ENCODE results near the gene SFTPA2. TPM values are rescaled to one million over a fixed set of nuclear protein-coding genes. Genes with fewer than 3 reads are reported as not detected.
"Not testable (repeated sequence)": the region's sequence is repeated elsewhere in the genome, so short reads cannot be mapped to it uniquely, and the experiment has no call there.

The SFTPA2 gene
- total RNA-seq, 1 experiment from 2014 or later: 2.8 TPM

DNA sequence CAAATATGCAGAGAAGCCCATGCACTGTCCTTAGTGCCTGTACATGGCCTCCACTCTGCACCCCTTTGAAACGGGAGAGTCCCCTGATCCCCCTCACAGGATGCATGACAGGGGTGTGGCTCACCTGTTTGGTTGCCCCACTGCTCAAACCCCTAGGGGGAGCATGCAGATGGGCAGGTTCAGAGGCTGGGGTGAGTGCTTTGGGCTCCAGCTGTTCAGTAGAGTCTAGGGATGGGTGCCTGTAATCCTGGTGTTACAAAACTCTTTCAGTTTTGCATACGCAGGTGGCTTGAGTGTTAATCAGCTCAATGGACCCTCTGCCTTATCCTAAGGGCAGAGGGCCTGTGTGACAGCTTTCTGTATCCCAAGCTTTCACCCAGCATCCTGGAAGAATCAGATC, 42.7 kb upstream of the SFTPA2 start:
- TF ChIP-seq POLR2AphosphoS5 (IDR thresholded peaks at IDR 0.05; ENCODE audit: low read depth, low read length) (no peak), SIN3A (IDR thresholded peaks at IDR 0.05; ENCODE audit: borderline replicate concordance, insufficient read depth, low read depth, low read length) (no peak), TCF7L2 (IDR thresholded peaks at IDR 0.05; ENCODE audit: low read depth, low read length) (no peak)
- TF ChIP-seq, protein P1, sequence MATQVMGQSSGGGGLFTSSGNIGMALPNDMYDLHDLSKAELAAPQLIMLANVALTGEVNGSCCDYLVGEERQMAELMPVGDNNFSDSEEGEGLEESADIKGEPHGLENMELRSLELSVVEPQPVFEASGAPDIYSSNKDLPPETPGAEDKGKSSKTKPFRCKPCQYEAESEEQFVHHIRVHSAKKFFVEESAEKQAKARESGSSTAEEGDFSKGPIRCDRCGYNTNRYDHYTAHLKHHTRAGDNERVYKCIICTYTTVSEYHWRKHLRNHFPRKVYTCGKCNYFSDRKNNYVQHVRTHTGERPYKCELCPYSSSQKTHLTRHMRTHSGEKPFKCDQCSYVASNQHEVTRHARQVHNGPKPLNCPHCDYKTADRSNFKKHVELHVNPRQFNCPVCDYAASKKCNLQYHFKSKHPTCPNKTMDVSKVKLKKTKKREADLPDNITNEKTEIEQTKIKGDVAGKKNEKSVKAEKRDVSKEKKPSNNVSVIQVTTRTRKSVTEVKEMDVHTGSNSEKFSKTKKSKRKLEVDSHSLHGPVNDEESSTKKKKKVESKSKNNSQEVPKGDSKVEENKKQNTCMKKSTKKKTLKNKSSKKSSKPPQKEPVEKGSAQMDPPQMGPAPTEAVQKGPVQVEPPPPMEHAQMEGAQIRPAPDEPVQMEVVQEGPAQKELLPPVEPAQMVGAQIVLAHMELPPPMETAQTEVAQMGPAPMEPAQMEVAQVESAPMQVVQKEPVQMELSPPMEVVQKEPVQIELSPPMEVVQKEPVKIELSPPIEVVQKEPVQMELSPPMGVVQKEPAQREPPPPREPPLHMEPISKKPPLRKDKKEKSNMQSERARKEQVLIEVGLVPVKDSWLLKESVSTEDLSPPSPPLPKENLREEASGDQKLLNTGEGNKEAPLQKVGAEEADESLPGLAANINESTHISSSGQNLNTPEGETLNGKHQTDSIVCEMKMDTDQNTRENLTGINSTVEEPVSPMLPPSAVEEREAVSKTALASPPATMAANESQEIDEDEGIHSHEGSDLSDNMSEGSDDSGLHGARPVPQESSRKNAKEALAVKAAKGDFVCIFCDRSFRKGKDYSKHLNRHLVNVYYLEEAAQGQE (IDR thresholded peaks at IDR 0.05; ENCODE audit: insufficient read depth in 1 of 2, low read depth in 2 of 2, low read length in 1 of 2): no peak
- TF ChIP-seq, protein P2, sequence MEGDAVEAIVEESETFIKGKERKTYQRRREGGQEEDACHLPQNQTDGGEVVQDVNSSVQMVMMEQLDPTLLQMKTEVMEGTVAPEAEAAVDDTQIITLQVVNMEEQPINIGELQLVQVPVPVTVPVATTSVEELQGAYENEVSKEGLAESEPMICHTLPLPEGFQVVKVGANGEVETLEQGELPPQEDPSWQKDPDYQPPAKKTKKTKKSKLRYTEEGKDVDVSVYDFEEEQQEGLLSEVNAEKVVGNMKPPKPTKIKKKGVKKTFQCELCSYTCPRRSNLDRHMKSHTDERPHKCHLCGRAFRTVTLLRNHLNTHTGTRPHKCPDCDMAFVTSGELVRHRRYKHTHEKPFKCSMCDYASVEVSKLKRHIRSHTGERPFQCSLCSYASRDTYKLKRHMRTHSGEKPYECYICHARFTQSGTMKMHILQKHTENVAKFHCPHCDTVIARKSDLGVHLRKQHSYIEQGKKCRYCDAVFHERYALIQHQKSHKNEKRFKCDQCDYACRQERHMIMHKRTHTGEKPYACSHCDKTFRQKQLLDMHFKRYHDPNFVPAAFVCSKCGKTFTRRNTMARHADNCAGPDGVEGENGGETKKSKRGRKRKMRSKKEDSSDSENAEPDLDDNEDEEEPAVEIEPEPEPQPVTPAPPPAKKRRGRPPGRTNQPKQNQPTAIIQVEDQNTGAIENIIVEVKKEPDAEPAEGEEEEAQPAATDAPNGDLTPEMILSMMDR (IDR thresholded peaks at IDR 0.05): no peak
- H3K4me3 ChIP-seq (ENCODE audit: low read depth in 2 of 2, low read length in 2 of 2): no peak overlapping the region
- peaks cover 4% of the 10 kb centered on the region; the same call in 1 of the 2 replicates for H3K9me3 ChIP-seq (ENCODE audit: control insufficient read depth, insufficient read depth, low read depth, low read length)
- H3K4me1 ChIP-seq (ENCODE audit: control insufficient read depth, insufficient read depth, low read length): no peaks in the 10 kb centered on the region
- no peak overlapping the region for H3K27ac ChIP-seq (ENCODE audit: low read length)
- in situ Hi-C loops (cut with HindIII; ENCODE audit: low pct_unique_long_range_greater_than_20kb, low sequenced_read_pairs) (no loop called here), intact Hi-C loops (cut with micrococcal nuclease; ENCODE audit: unreplicated experiment) (no loop called here)
- ChIA-PET POLR2A (no interaction called here), CTCF (no interaction called here)
- ATAC-seq (no peak), DNase-seq (ENCODE audit: low read depth, low spot score) (no peak)
- peaks cover 9% of the 10 kb centered on the region for H3K27me3 ChIP-seq (ENCODE audit: control insufficient read depth, insufficient read depth, low read length)
- BruUV-seq (replicated peaks): no TSS peak
- no peaks in the 10 kb centered on the region for H3K36me3 ChIP-seq (ENCODE audit: control insufficient read depth, insufficient read depth, low read length)

DNA sequence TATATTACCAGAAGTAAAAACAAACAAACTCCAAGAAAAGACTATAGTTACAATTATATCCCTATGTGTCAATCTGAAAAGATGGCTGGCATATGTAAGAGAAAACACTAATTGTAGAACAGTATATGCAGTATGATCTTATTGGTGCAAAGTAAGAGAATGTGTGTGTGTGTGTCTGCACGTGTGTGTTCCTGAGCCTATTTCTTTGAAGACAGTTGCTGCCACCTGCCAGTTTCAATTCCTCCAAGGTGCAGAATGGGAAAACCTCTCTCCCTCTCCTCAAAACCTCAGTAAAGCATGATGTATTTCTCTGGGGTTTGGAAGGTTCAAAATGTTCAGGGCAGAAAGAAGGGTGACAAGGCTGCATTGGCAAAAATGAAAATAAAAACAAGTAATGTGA, 41.7 kb upstream of the SFTPA2 start:
- no peak for DNase-seq (ENCODE audit: low read depth, low spot score)
- Histone ChIP-seq H3K4me3 (ENCODE audit: low read depth in 2 of 2, low read length in 2 of 2) (no peak overlapping the region), H3K27me3 (ENCODE audit: control insufficient read depth, insufficient read depth, low read length) (peaks cover 9% of the 10 kb centered on the region), H3K4me1 (ENCODE audit: control insufficient read depth, insufficient read depth, low read length) (no peaks in the 10 kb centered on the region), H3K36me3 (ENCODE audit: control insufficient read depth, insufficient read depth, low read length) (no peaks in the 10 kb centered on the region), H3K27ac (ENCODE audit: low read length) (no peak overlapping the region), H3K9me3 (ENCODE audit: control insufficient read depth, insufficient read depth, low read depth, low read length) (peaks cover 7% of the 10 kb centered on the region; the same call in 1 of the 2 replicates)
- in situ Hi-C loops (cut with HindIII; ENCODE audit: low pct_unique_long_range_greater_than_20kb, low sequenced_read_pairs) (no loop called here), intact Hi-C loops (cut with micrococcal nuclease; ENCODE audit: unreplicated experiment) (no loop called here)
- no TSS peak for BruUV-seq (replicated peaks)
- CTCF ChIA-PET: no interaction called here
- POLR2A ChIA-PET: no interaction called here
- TF ChIP-seq POLR2AphosphoS5 (IDR thresholded peaks at IDR 0.05; ENCODE audit: low read depth, low read length): no peak
- no peak for ATAC-seq

DNA sequence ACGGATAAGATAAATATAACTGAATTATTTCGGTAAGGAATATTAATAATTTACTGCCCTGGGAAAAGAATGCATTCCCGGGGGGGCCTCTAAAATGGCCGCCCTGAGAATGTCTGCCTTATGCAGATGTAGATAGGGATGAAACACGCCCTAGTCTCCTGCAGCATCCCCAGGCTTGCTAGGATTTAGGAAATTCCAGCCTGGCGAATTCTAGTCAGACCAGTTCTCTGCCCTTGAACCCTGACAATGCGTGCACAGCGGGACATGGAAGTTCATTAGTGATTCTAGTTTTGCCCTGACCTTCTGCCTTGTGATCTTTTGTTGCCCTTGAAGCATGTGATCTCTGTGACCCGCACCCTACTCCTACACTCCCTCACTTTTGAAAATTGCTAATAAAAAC, 39.4 kb upstream of the SFTPA2 start:
- H3K4me1 ChIP-seq (ENCODE audit: control insufficient read depth, insufficient read depth, low read length); BruUV-seq (replicated peaks); in situ Hi-C loops (cut with HindIII; ENCODE audit: low pct_unique_long_range_greater_than_20kb, low sequenced_read_pairs): not testable (repeated sequence)

More for the DNA sequence above, 39.4 kb upstream of the SFTPA2 start:
- H3K4me3 ChIP-seq (ENCODE audit: low read depth in 2 of 2, low read length in 2 of 2); DNase-seq (ENCODE audit: low read depth, low spot score); H3K27ac ChIP-seq (ENCODE audit: low read length); H3K9me3 ChIP-seq (ENCODE audit: control insufficient read depth, insufficient read depth, low read depth, low read length); POLR2A ChIA-PET; ATAC-seq; H3K36me3 ChIP-seq (ENCODE audit: control insufficient read depth, insufficient read depth, low read length); intact Hi-C loops (cut with micrococcal nuclease; ENCODE audit: unreplicated experiment); CTCF ChIA-PET; H3K27me3 ChIP-seq (ENCODE audit: control insufficient read depth, insufficient read depth, low read length): not testable (repeated sequence)
